Natural killer cell (primary cell): ENCODE measurements around the gene COL6A3. TPM values are rescaled to one million over a fixed set of nuclear protein-coding genes. Genes with fewer than 3 reads are reported as not detected.

Experiments used
- ATAC-seq, 3 donors: fragments of 150-1000 bp in 2 of 3; fragments of 200-7000 bp in 1 of 3; cut with Tn5 transposase; 1 replicate in 1 of 3; 2 replicates in 2 of 3; pipeline ENCODE4 v1.10.0; 2021; ENCODE audit warnings: mild to moderate bottlenecking in 2 of 3, moderate library complexity in 2 of 3
- DNase-seq, 2 donors: peaks; one replicate each; pipeline versions ENCODE4 v3.0.0 to v3.0.0-alpha.2; 2013 to 2021; ENCODE audit warnings: mixed read lengths in 1 of 2
- H3K27ac ChIP-seq: one replicate; pipeline ENCODE4 v1.5.1; 2013; ENCODE audit warnings: mild to moderate bottlenecking, low read length
- H3K27me3 ChIP-seq: one replicate; pipeline ENCODE4 v1.6.1; 2013; ENCODE audit warnings: low read length; ENCODE audit not compliant: control insufficient read depth, insufficient read depth
- H3K36me3 ChIP-seq: one replicate; pipeline ENCODE4 v1.6.1; 2013; ENCODE audit warnings: low read length; ENCODE audit not compliant: control insufficient read depth, insufficient read depth
- H3K4me1 ChIP-seq: one replicate; pipeline ENCODE4 v1.6.1; 2013; ENCODE audit warnings: low read length; ENCODE audit not compliant: control insufficient read depth, insufficient read depth
- H3K4me3 ChIP-seq: one replicate; pipeline ENCODE4 v1.5.1; 2013; ENCODE audit warnings: low read length
- H3K9me3 ChIP-seq: one replicate; pipeline ENCODE4 v1.6.1; 2013; ENCODE audit warnings: low read length; ENCODE audit not compliant: control insufficient read depth, insufficient read depth
- H3K27ac Mint-ChIP-seq, 2 donors: one replicate each; pipeline ENCODE4 v1.8.0; 2022; ENCODE audit warnings: mild to moderate bottlenecking in 2 of 2, mixed read lengths in 2 of 2, moderate library complexity in 1 of 2
- H3K27me3 Mint-ChIP-seq, 2 donors: one replicate each; pipeline ENCODE4 v1.8.0; 2022; ENCODE audit warnings: low read depth in 2 of 2, mixed read lengths in 2 of 2
- H3K36me3 Mint-ChIP-seq: one replicate; pipeline ENCODE4 v1.8.0; 2022; ENCODE audit warnings: mixed read lengths
- H3K4me1 Mint-ChIP-seq, 2 donors: one replicate each; pipeline ENCODE4 v1.8.0; 2022; ENCODE audit warnings: mixed read lengths in 2 of 2
- H3K4me3 Mint-ChIP-seq: one replicate; pipeline ENCODE4 v1.8.0; 2022; ENCODE audit warnings: mild to moderate bottlenecking, moderate library complexity, mixed read lengths
- H3K9me3 Mint-ChIP-seq, 2 donors: one replicate each; pipeline ENCODE4 v1.8.0; 2022; ENCODE audit warnings: mixed read lengths in 2 of 2
- CTCF ChIP-seq: fragments of 200-600 bp; IDR thresholded peaks from one replicate; pipeline ENCODE4 v1.8.0; 2022; ENCODE audit warnings: antibody characterized with exemption
- WGBS: methylation state at CpG from one replicate; pipeline ENCODE4 v1.1.7; 2013; ENCODE audit warnings: missing lambda C conversion rate; ENCODE audit not compliant: insufficient coverage; 5-methylcytosine and 5-hydroxymethylcytosine counted together
- intact Hi-C: fragments of 100-400 bp; cut with micrococcal nuclease; formaldehyde crosslinking; loops from one replicate; pipeline ENCODE4 v1.14.2; 2022
- total RNA-seq, 4 donors: library from RNA; stranded (reverse); fragments of 120-200 nt in 1 of 4; gene quantifications; one replicate each; pipeline versions ENCODE4 v1.2.3 to v1.2.4, GENCODE V29; 2013 to 2022

COL6A3 gene
- total RNA-seq, 3 donors from 2014 or later (not counting 1 experiment from before 2014, with no cell fraction given), result 0.10 to 0.31 (median 0.29) TPM

- Mint-ChIP-seq H3K27ac (no peak overlapping the region), H3K36me3 (no peaks in the 10 kb centered on the region), H3K4me3 (no peak overlapping the region), H3K4me1 (peaks cover 0 to 9% of the 10 kb centered on the region in 2 donors), H3K9me3 (no peaks in the 10 kb centered on the region), H3K27me3 (peaks cover 3 to 10% of the 10 kb centered on the region in 2 donors)
- H3K9me3 ChIP-seq, result no peaks in the 10 kb centered on the region
- no peak overlapping the region for H3K27ac ChIP-seq
- ATAC-seq, result no peak
- H3K4me3 ChIP-seq, result no peak overlapping the region
- WGBS, result 94% methylated on average over 3 of the region's 6 CpGs
- H3K4me1 ChIP-seq, result no peaks in the 10 kb centered on the region
- intact Hi-C loops, result no loop called here
- no peaks in the 10 kb centered on the region for H3K27me3 ChIP-seq
- H3K36me3 ChIP-seq, result no peaks in the 10 kb centered on the region
- DNase-seq, result no peak
- no peak for TF ChIP-seq CTCF
Observed at GRCh38 chr2:237446338-237446665, 32.3 kb upstream of the COL6A3 start.

GRCh38 chr2:237445611-237446337 lies 31.8 kb upstream of the COL6A3 start:
- WGBS, result 93% methylated on average over 26 of the region's 26 CpGs
- ATAC-seq (no peak), DNase-seq (no peak)
- H3K4me3 ChIP-seq, result no peak overlapping the region
- TF ChIP-seq CTCF, result no peak
- H3K36me3 Mint-ChIP-seq, result no peaks in the 10 kb centered on the region
- no peaks in the 10 kb centered on the region for H3K27me3 ChIP-seq
- no peaks in the 10 kb centered on the region for H3K4me1 ChIP-seq
- peaks cover 0 to 9% of the 10 kb centered on the region in 2 donors for H3K4me1 Mint-ChIP-seq
- intact Hi-C loops, result no loop called here
- H3K27me3 Mint-ChIP-seq, result peaks cover 3 to 15% of the 10 kb centered on the region in 2 donors
- no peaks in the 10 kb centered on the region for H3K36me3 ChIP-seq
- H3K9me3 Mint-ChIP-seq, result no peaks in the 10 kb centered on the region
- no peak overlapping the region for H3K27ac ChIP-seq
- no peaks in the 10 kb centered on the region for H3K9me3 ChIP-seq
- no peak overlapping the region for H3K4me3 Mint-ChIP-seq
- no peak overlapping the region for H3K27ac Mint-ChIP-seq

GRCh38 chr2:237444071-237444470 lies 30.1 kb upstream of the COL6A3 start:
- no peak for ATAC-seq
- Mint-ChIP-seq H3K27ac (no peak overlapping the region), H3K4me3 (no peak overlapping the region), H3K27me3 (peaks cover 0 to 15% of the 10 kb centered on the region in 2 donors), H3K4me1 (peaks cover 0 to under 1% of the 10 kb centered on the region in 2 donors), H3K9me3 (no peaks in the 10 kb centered on the region), H3K36me3 (no peaks in the 10 kb centered on the region)
- intact Hi-C loops, result no loop called here
- H3K4me3 ChIP-seq, result no peak overlapping the region
- H3K36me3 ChIP-seq, result no peaks in the 10 kb centered on the region
- TF ChIP-seq CTCF, result no peak
- DNase-seq, result no peak
- H3K9me3 ChIP-seq, result no peaks in the 10 kb centered on the region
- no peaks in the 10 kb centered on the region for H3K4me1 ChIP-seq
- 100% methylated on average over 2 of the region's 2 CpGs for WGBS
- no peak overlapping the region for H3K27ac ChIP-seq
- no peaks in the 10 kb centered on the region for H3K27me3 ChIP-seq
